Measurements from ENCODE around the gene SLC13A2. TPM values are rescaled to one million over a fixed set of nuclear protein-coding genes. Genes with fewer than 3 reads are reported as not detected.
A peak's percentile ranks its signal among the peaks of the same experiment; 100 is the strongest.

The SLC13A2 gene
- polyA plus RNA-seq, 1 donor: 10.7 TPM

DNA sequence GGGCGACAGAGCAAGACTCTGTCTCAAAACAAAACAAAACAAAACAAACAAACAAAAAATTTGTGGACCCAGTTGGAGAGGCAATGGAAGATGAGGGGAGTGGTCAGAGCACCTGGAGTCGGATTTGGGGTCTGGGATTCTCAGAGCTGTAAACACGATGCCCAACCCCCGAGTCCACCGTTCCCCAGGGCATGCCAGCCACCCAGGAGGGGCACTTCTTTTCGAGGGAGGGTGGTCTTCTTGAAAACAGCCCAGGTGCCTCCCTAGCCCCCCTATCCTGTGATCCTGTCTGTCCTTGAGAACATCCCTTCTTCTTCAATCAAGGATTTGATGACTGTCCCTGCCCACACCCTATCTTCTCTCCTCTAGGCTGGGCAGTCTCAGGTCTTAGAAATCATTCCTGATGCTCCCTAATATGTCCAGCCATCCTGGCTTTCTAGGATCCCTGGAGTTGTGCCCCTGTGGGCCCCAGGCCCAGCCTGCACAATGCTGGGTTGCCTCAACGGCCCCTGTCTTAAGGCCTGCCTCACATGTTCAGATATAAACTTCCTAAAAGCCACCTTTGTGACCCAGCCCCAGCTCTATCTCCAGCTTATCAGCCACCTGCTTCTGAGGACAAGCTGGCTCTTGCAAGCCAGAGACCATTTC lies 3.1 kb upstream of the SLC13A2 start:
- Histone ChIP-seq H3K4me1 (ENCODE audit: control insufficient read depth, insufficient read depth, low read length) (peaks cover 67% of the 10 kb centered on the region), H3K27me3 (ENCODE audit: control insufficient read depth, insufficient read depth, low read length) (no peaks in the 10 kb centered on the region), H3K36me3 (ENCODE audit: control insufficient read depth, insufficient read depth, low read length) (no peaks in the 10 kb centered on the region), H3K27ac (ENCODE audit: low read length) (peak overlapping the region; percentile 81), H3K4me3 (ENCODE audit: low read length) (no peak overlapping the region), H3K9me3 (ENCODE audit: control insufficient read depth, low read depth, low read length) (no peaks in the 10 kb centered on the region)
- no peak for DNase-seq
- no CpG with 5 or more reads among the region's 7 CpGs for WGBS (ENCODE audit: insufficient coverage, low lambda C conversion rate)

DNA sequence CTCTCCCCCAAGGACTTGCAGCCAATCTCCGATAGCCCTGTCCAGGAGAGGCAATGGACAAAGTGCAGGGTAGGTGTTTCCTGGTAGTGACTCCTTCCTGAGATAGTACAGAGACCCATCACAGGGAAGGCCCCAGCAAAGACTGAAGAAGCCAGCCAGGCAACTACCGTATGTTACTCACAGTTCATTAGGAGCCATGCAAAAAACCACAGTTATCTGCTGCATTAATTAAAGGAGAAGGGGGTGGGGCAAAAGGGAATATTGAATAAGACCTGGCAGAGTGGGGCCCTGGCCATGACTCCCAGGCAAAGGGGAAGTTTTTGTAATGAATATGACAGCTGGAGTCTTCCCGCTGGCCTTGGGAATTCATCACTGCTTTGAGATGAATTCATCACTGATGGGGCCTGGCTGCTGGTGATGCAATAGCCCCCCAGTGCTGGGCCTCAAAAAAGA lies 2.5 kb upstream of the SLC13A2 start:
- H3K27ac ChIP-seq (ENCODE audit: low read length): peak overlapping the region; percentile 81
- WGBS (ENCODE audit: insufficient coverage, low lambda C conversion rate): no CpG with 5 or more reads among the region's 3 CpGs
- peak; percentile 89 to 95 for DNase-seq
- no peaks in the 10 kb centered on the region for H3K36me3 ChIP-seq (ENCODE audit: control insufficient read depth, insufficient read depth, low read length)
- no peak overlapping the region for H3K4me3 ChIP-seq (ENCODE audit: low read length)
- H3K9me3 ChIP-seq (ENCODE audit: control insufficient read depth, low read depth, low read length): no peaks in the 10 kb centered on the region
- H3K27me3 ChIP-seq (ENCODE audit: control insufficient read depth, insufficient read depth, low read length): no peaks in the 10 kb centered on the region
- H3K4me1 ChIP-seq (ENCODE audit: control insufficient read depth, insufficient read depth, low read length): peaks cover 70% of the 10 kb centered on the region

DNA sequence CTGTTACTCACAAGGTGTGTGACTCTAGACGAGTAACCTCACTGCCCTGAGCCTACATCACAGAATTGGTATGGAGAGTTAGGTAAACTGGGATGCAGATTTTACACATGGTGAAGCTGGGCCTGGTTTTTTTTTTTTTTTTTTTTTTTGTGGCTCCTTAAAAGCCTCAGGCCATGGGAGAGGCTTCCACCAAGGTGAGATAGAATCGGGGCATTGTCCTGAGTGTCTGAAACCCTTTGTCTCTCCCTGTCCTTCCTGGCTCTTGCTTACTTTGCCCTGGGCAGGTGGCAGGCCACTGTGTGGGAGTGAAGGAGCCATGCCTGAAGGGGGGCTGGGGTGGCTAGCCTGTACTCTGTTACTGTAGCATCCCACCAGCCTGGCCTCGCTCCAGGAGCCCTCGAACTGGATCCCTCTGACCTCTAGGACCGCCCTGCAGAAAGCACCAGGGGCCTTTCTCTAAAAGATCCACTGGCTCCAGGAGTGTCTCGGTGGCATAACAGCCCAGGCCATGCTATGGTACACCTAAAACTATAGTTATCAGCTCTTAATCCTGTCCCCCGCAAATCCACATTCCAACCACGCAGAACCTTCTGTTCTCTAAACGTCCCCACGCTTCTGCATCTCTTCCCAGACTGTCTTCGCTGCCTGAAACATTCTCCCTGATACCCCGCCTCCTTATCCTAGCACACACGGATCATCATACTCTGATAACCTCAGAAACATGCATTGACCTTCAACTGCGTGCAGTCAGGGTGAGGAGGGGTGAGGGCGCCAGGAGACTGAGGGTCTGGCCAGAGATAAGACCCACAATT lies 1.7 kb upstream of the SLC13A2 start:
- H3K27me3 ChIP-seq (ENCODE audit: control insufficient read depth, insufficient read depth, low read length): no peaks in the 10 kb centered on the region
- 59% methylated on average over 4 of the region's 15 CpGs for WGBS (ENCODE audit: insufficient coverage, low lambda C conversion rate)
- H3K36me3 ChIP-seq (ENCODE audit: control insufficient read depth, insufficient read depth, low read length): no peaks in the 10 kb centered on the region
- no peak overlapping the region for H3K4me3 ChIP-seq (ENCODE audit: low read length)
- H3K9me3 ChIP-seq (ENCODE audit: control insufficient read depth, low read depth, low read length): no peaks in the 10 kb centered on the region
- H3K4me1 ChIP-seq (ENCODE audit: control insufficient read depth, insufficient read depth, low read length): peaks cover 70% of the 10 kb centered on the region
- no peak for DNase-seq
- peak overlapping the region; percentile 81 for H3K27ac ChIP-seq (ENCODE audit: low read length)

DNA sequence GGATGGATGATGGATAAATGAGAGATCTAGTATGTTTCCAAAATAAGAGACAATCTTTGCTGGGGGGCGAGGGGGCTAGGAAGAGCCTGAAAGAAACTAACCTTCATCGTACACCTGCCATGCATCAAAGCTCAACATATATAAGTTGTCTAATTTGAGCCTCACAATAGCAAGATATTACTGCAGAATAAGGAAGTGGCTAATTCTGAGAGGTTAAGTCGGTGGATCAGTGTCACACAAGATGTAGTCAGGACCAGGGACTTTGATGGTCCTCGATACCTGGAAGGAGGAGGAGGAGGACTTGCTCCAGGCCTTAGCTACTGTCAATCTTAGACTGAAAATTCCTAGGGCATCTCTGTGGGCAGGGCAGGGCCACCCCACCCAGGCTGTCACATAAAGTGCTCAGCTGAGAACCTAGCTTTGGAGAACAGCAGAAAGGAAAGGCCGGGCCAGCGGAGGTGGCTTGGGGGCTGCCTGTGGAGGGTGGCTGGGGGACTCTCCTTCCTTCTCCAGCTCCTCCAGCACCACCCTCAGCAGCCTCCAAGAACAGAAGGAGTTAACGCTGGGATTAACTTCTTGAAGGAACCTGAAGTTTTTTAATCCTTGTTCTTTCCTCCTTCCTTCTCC lies 460 bp upstream of the SLC13A2 start:
- H3K27me3 ChIP-seq (ENCODE audit: control insufficient read depth, insufficient read depth, low read length): no peaks in the 10 kb centered on the region
- no peaks in the 10 kb centered on the region for H3K9me3 ChIP-seq (ENCODE audit: control insufficient read depth, low read depth, low read length)
- no peak overlapping the region for H3K4me3 ChIP-seq (ENCODE audit: low read length)
- no CpG with 5 or more reads among the region's 7 CpGs for WGBS (ENCODE audit: insufficient coverage, low lambda C conversion rate)
- no peak for DNase-seq
- H3K36me3 ChIP-seq (ENCODE audit: control insufficient read depth, insufficient read depth, low read length): no peaks in the 10 kb centered on the region
- H3K27ac ChIP-seq (ENCODE audit: low read length): peak overlapping the region; percentile 81
- peaks cover 69% of the 10 kb centered on the region for H3K4me1 ChIP-seq (ENCODE audit: control insufficient read depth, insufficient read depth, low read length)

DNA sequence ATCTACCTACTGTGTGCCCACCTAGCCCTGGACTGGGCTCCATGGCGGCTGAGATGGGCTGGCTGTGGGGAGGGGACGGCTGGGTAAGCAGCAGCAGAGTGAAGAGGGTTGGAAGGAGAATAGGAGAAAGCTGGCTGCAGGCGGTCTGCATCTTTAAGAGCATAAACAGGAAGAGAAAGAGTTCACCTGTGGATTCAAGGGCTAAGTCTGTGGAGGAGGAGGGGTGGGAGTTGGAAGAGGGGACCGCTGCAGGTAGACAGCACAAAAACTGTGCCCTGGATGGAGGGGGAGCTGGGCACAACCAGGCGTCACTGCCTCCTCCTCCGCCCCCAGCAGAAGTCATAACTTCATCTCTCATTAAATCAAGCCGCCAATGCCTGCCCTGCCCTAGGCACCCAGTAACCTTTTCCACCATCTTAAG lies 677 bp downstream of the SLC13A2 start:
- Histone ChIP-seq H3K27me3 (ENCODE audit: control insufficient read depth, insufficient read depth, low read length) (no peaks in the 10 kb centered on the region), H3K27ac (ENCODE audit: low read length) (peak overlapping the region; percentile 81), H3K36me3 (ENCODE audit: control insufficient read depth, insufficient read depth, low read length) (no peaks in the 10 kb centered on the region), H3K4me3 (ENCODE audit: low read length) (peak overlapping the region; percentile 47), H3K4me1 (ENCODE audit: control insufficient read depth, insufficient read depth, low read length) (peaks cover 70% of the 10 kb centered on the region), H3K9me3 (ENCODE audit: control insufficient read depth, low read depth, low read length) (no peaks in the 10 kb centered on the region)
- DNase-seq: peak in 1 of 2 donors; percentile 53
- no CpG with 5 or more reads among the region's 7 CpGs for WGBS (ENCODE audit: insufficient coverage, low lambda C conversion rate)

DNA sequence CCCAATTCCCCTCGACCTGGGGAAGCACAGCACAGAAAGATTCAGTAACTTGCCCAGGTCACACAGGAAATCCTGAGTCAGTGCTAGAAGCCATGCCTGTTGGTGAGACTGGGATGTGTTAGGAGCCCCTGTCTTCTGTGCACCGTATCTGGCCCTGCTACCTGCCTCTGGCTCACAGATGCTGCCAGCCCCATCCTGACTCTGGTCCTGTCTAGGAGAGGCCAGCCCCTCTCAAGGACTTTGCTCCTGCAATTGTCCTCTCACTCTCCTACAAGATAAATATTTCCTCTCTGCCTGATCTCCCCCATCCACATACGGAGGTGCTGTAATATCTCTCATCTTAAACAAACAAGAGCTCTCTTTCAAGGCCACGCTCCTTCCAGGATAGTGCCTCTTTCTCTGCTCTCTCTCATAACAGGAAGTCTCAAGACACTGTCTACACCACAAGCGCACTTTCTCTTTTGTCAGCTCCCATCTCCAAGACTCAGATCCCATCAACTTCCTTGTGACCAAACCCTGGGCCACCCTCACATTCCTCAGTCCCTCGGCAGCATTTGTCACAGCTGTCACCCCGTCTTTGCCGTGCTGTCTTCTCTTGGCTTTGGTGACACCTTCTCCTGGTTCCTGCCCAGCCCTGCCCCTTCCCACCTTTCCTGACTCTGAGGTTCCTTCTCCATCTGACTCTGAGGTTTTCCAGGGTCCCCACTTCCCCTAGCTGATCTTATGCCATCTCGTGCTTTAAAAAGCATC lies 1.9 kb downstream of the SLC13A2 start:
- 20% methylated on average over 1 of the region's 9 CpGs for WGBS (ENCODE audit: insufficient coverage, low lambda C conversion rate)
- peaks cover 66% of the 10 kb centered on the region for H3K4me1 ChIP-seq (ENCODE audit: control insufficient read depth, insufficient read depth, low read length)
- peak overlapping the region; percentile 47 for H3K4me3 ChIP-seq (ENCODE audit: low read length)
- H3K36me3 ChIP-seq (ENCODE audit: control insufficient read depth, insufficient read depth, low read length): no peaks in the 10 kb centered on the region
- H3K9me3 ChIP-seq (ENCODE audit: control insufficient read depth, low read depth, low read length): no peaks in the 10 kb centered on the region
- peak; percentile 80 to 93 for DNase-seq
- H3K27me3 ChIP-seq (ENCODE audit: control insufficient read depth, insufficient read depth, low read length): no peaks in the 10 kb centered on the region
- H3K27ac ChIP-seq (ENCODE audit: low read length): peak overlapping the region; percentile 81

DNA sequence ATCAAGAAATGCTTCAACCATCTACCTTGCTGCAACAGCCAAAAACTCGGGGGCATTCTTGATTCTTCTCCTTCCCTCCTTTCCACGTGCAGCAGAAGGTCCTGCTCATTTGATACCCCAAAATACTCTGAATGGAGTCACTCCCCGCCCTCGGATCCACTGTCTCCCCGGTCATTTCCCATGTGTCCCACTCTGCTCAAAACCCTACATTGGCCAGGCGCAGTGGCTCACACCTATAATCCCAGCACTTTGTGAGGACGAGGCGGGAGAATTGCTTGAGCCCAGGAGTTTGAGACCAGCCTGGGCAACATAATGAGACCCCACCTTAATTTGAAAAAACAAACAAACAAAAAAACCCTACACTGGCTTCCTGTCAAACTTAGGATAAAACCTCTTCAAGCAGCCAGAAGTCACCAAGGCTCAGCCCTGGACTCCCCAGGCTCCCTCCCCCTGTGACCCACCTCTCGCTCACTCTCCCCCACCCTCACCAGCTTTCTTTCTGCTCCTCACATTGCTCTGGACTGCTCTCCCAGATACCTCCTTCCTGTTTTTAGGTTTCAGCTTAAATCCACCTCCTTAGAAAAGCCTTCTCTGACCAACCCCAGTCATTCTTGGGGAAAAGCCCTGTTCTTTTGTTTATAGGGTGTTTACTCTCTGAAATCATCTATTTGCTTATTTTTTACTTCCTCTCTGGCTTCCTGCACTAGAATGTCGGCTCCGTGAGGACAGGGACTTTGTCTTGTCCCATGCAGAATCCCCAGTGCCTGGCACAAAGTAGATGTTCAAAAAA lies 2.8 kb downstream of the SLC13A2 start:
- Histone ChIP-seq H3K27ac (ENCODE audit: low read length) (peak overlapping the region; percentile 81), H3K4me1 (ENCODE audit: control insufficient read depth, insufficient read depth, low read length) (peaks cover 67% of the 10 kb centered on the region), H3K27me3 (ENCODE audit: control insufficient read depth, insufficient read depth, low read length) (no peaks in the 10 kb centered on the region), H3K4me3 (ENCODE audit: low read length) (no peak overlapping the region), H3K36me3 (ENCODE audit: control insufficient read depth, insufficient read depth, low read length) (no peaks in the 10 kb centered on the region), H3K9me3 (ENCODE audit: control insufficient read depth, low read depth, low read length) (no peaks in the 10 kb centered on the region)
- no peak for DNase-seq
- no CpG with 5 or more reads among the region's 11 CpGs for WGBS (ENCODE audit: insufficient coverage, low lambda C conversion rate)

DNA sequence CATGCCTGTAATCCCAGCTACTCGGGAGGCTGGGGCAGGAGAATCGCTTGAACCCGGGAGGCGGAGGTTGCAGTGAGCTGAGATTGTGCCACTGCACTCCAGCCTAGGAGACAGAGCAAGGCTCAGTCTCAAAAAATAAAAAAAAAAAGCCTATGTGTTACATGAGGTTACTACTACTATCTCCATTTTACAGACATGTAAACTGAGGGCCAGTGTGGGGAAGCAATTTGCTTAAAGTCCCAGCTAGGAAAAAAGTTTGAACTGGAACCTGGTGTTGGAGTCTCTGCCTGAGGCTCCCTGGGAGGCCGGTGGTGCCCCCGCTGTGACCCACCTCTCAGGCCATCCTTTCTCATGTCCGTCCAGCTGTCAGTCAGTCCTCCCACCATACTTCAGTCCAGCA lies 4.5 kb downstream of the SLC13A2 start:
- Histone ChIP-seq H3K4me1 (ENCODE audit: control insufficient read depth, insufficient read depth, low read length) (peaks cover 58% of the 10 kb centered on the region), H3K27me3 (ENCODE audit: control insufficient read depth, insufficient read depth, low read length) (no peaks in the 10 kb centered on the region), H3K27ac (ENCODE audit: low read length) (no peak overlapping the region), H3K36me3 (ENCODE audit: control insufficient read depth, insufficient read depth, low read length) (no peaks in the 10 kb centered on the region), H3K9me3 (ENCODE audit: control insufficient read depth, low read depth, low read length) (no peaks in the 10 kb centered on the region), H3K4me3 (ENCODE audit: low read length) (no peak overlapping the region)
- no CpG with 5 or more reads among the region's 7 CpGs for WGBS (ENCODE audit: insufficient coverage, low lambda C conversion rate)
- DNase-seq: no peak

DNA sequence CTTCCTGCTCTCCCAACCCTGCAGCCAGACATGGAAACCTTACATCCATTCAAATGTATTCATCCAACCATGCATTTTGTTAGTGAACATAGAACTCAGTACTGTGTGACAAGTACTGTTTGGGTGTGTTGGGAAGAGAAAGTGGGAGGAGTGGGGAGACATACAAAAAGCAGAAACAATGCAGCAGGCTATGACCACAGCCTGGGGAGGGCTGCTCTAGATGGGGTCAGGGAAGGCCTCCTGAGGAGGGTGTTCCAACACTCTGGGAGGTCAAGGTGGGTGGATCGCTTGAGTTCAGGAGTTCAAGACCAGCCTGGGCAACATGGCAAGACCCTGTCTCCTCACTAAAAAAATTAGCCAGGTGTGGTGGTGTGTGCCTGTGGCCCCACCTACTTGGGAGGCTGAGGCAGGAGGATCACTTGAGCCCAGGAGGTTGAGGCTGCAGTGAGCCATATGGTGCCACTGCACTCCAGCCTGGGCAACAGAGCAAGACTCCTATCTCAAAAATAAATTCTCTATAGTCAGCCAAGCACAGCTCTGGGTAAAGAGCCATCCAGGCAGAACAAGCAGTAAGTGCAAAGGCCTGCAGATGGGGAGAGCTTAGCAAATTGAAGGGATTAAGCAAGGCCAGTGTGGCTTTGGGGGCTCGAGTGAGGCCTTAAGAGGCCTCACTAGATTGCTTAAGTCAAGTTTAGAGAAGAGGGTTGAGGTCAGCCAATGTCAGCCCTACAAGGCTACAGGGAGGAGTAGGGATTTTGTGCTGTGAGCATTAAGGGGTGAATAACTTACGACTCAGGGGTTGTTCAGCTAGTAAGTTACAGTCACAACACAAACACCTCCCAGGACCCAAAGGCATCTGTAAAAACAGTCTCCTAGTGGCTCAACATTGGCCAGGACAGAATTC lies 5.5 kb downstream of the SLC13A2 start:
- Histone ChIP-seq H3K27ac (ENCODE audit: low read length) (no peak overlapping the region), H3K9me3 (ENCODE audit: control insufficient read depth, low read depth, low read length) (no peaks in the 10 kb centered on the region), H3K4me1 (ENCODE audit: control insufficient read depth, insufficient read depth, low read length) (peaks cover 51% of the 10 kb centered on the region), H3K4me3 (ENCODE audit: low read length) (no peak overlapping the region), H3K36me3 (ENCODE audit: control insufficient read depth, insufficient read depth, low read length) (no peaks in the 10 kb centered on the region), H3K27me3 (ENCODE audit: control insufficient read depth, insufficient read depth, low read length) (no peaks in the 10 kb centered on the region)
- WGBS (ENCODE audit: insufficient coverage, low lambda C conversion rate): no CpG with 5 or more reads among the region's 3 CpGs
- no peak for DNase-seq

All from large intestine (tissue), 3 donors.